Measurements from ENCODE around the gene ATXN7L1.
"Not testable (repeated sequence)": the region's sequence is repeated elsewhere in the genome, so short reads cannot be mapped to it uniquely, and the experiment has no call there.

ATXN7L1 gene

GRCh38 chr7:105861224-105861623, 15.2 kb downstream of the ATXN7L1 start:
- no peak for DNase-seq (ENCODE audit: low read depth, low spot score)

- no peak for DNase-seq (ENCODE audit: low read depth, low spot score)
Observed at GRCh38 chr7:105860793-105861192, 15.6 kb downstream of the ATXN7L1 start.

GRCh38 chr7:105857009-105857952, 19.1 kb downstream of the ATXN7L1 start:
- no peak for DNase-seq (ENCODE audit: low read depth, low spot score)

GRCh38 chr7:105854498-105854897, 21.9 kb downstream of the ATXN7L1 start:
- DNase-seq (ENCODE audit: low read depth, low spot score), result no peak

GRCh38 chr7:105853931-105854419, 22.4 kb downstream of the ATXN7L1 start:
- no peak for DNase-seq (ENCODE audit: low read depth, low spot score)

- no peak for DNase-seq (ENCODE audit: low read depth, low spot score)
Observed at GRCh38 chr7:105851064-105851463, 25.3 kb downstream of the ATXN7L1 start.

GRCh38 chr7:105849122-105849855, 27.1 kb downstream of the ATXN7L1 start:
- DNase-seq (ENCODE audit: low read depth, low spot score), result no peak

GRCh38 chr7:105846404-105846803, 30.0 kb downstream of the ATXN7L1 start:
- DNase-seq (ENCODE audit: low read depth, low spot score), result no peak

GRCh38 chr7:105844681-105845080, 31.7 kb downstream of the ATXN7L1 start:
- not testable (repeated sequence) for DNase-seq (ENCODE audit: low read depth, low spot score)

- no peak for DNase-seq (ENCODE audit: low read depth, low spot score)
Observed at GRCh38 chr7:105841866-105842265, 34.5 kb downstream of the ATXN7L1 start.

GRCh38 chr7:105840981-105841749, 35.2 kb downstream of the ATXN7L1 start:
- DNase-seq (ENCODE audit: low read depth, low spot score), result no peak

GRCh38 chr7:105839266-105839665, 37.1 kb downstream of the ATXN7L1 start:
- DNase-seq (ENCODE audit: low read depth, low spot score), result no peak

GRCh38 chr7:105838627-105839231, 37.7 kb downstream of the ATXN7L1 start:
- peak; percentile 74 for DNase-seq (ENCODE audit: low read depth, low spot score)

- DNase-seq (ENCODE audit: low read depth, low spot score), result peak; percentile 67
Observed at GRCh38 chr7:105837765-105838626, 38.4 kb downstream of the ATXN7L1 start.

GRCh38 chr7:105835441-105835840, 41.0 kb downstream of the ATXN7L1 start:
- DNase-seq (ENCODE audit: low read depth, low spot score), result peak; percentile 72

- no peak for DNase-seq (ENCODE audit: low read depth, low spot score)
Observed at GRCh38 chr7:105831824-105832535, 44.4 kb downstream of the ATXN7L1 start.

GRCh38 chr7:105831302-105831620, 45.1 kb downstream of the ATXN7L1 start:
- no peak for DNase-seq (ENCODE audit: low read depth, low spot score)

- DNase-seq (ENCODE audit: low read depth, low spot score), result peak; percentile 94
Observed at GRCh38 chr7:105830405-105831301, 45.7 kb downstream of the ATXN7L1 start.
